OCI-LY1 (cell line): ENCODE data around the gene KLHL15.

Experiments used
- H2AFZ ChIP-seq: fragments of 200-600 bp; sonication (generic), shearing (Covaris generic); 2 replicates; pipeline ENCODE4 v1.6.0; 2014; ENCODE audit warnings: antibody characterized with exemption, mild to moderate bottlenecking, low read length
- H3F3A ChIP-seq: fragments of 200-600 bp; sonication (generic), shearing (Covaris generic); 2 replicates; pipeline ENCODE4 v1.6.0; 2014; ENCODE audit warnings: mild to moderate bottlenecking, antibody characterized with exemption, low read length, moderate library complexity; ENCODE audit not compliant: insufficient read depth
- H3K27ac ChIP-seq: fragments of 200-600 bp; sonication (generic); 2 replicates; pipeline ENCODE4 v1.5.1; 2014; ENCODE audit warnings: low read length, mixed run types, mild to moderate bottlenecking, low read depth; ENCODE audit not compliant: poor library complexity, severe bottlenecking
- H3K27me3 ChIP-seq: fragments of 200-600 bp; sonication (generic); 2 replicates; pipeline ENCODE4 v1.6.0; 2014; ENCODE audit warnings: antibody characterized with exemption, mild to moderate bottlenecking, low read length, moderate library complexity; ENCODE audit not compliant: insufficient read depth
- H3K36me3 ChIP-seq: fragments of 200-600 bp; sonication (generic); 2 replicates; pipeline ENCODE4 v1.6.1; 2014; ENCODE audit warnings: mild to moderate bottlenecking, antibody characterized with exemption, low read length, moderate library complexity, mixed read lengths; ENCODE audit not compliant: insufficient read depth
- H3K4me1 ChIP-seq: fragments of 200-600 bp; sonication (generic); 2 replicates; pipeline ENCODE4 v1.5.1; 2014; ENCODE audit warnings: mild to moderate bottlenecking, low read length, moderate library complexity; ENCODE audit not compliant: insufficient read depth, severe bottlenecking
- H3K4me2 ChIP-seq: fragments of 200-600 bp; sonication (generic), shearing (Covaris generic); 2 replicates; pipeline ENCODE4 v1.6.1; 2014; ENCODE audit warnings: low read length
- H3K4me3 ChIP-seq: fragments of 200-600 bp; sonication (generic); 2 replicates; pipeline ENCODE4 v1.5.1; 2014; ENCODE audit warnings: low read length, low read depth, mild to moderate bottlenecking, mixed read lengths; ENCODE audit not compliant: poor library complexity, severe bottlenecking
- H3K79me2 ChIP-seq: fragments of 200-600 bp; shearing (Covaris generic); 2 replicates; pipeline ENCODE4 v1.6.1; 2016; ENCODE audit warnings: mixed run types, low read length, mixed read lengths; ENCODE audit not compliant: insufficient read depth
- H3K9ac ChIP-seq: fragments of 200-600 bp; sonication (generic), shearing (Covaris generic); 2 replicates; pipeline ENCODE4 v1.6.1; 2014; ENCODE audit warnings: mild to moderate bottlenecking, low read length, mixed read lengths
- H3K9me2 ChIP-seq: fragments of 200-600 bp; sonication (generic), shearing (Covaris generic); 2 replicates; pipeline ENCODE4 v1.6.1; 2014; ENCODE audit warnings: low read depth, mild to moderate bottlenecking, low read length, mixed read lengths
- H3K9me3 ChIP-seq: fragments of 200-600 bp; shearing (Covaris generic); 2 replicates; pipeline ENCODE4 v1.6.1; 2014; ENCODE audit warnings: low read length, mixed read lengths
- H4K20me1 ChIP-seq: fragments of 200-600 bp; sonication (generic), shearing (Covaris generic); 2 replicates; pipeline ENCODE4 v1.6.0; 2016; ENCODE audit warnings: mild to moderate bottlenecking, low read length; ENCODE audit not compliant: insufficient read depth
- EZH2 ChIP-seq: fragments of 200-600 bp; sonication (generic), shearing (Covaris generic); IDR thresholded peaks from 2 replicates; pipeline ENCODE4 v1.8.0; 2017; ENCODE audit warnings: borderline replicate concordance, mixed run types, mild to moderate bottlenecking, antibody characterized with exemption, low read length, moderate library complexity, mixed read lengths
- TF ChIP-seq, protein P1 (sequence below): fragments of 200-600 bp; sonication (generic), shearing (Covaris generic); IDR thresholded peaks from 2 replicates; pipeline ENCODE4 v1.5.1; 2017; ENCODE audit warnings: mild to moderate bottlenecking, antibody characterized with exemption, low read length, moderate library complexity, mixed read lengths

KLHL15 gene

DNA sequence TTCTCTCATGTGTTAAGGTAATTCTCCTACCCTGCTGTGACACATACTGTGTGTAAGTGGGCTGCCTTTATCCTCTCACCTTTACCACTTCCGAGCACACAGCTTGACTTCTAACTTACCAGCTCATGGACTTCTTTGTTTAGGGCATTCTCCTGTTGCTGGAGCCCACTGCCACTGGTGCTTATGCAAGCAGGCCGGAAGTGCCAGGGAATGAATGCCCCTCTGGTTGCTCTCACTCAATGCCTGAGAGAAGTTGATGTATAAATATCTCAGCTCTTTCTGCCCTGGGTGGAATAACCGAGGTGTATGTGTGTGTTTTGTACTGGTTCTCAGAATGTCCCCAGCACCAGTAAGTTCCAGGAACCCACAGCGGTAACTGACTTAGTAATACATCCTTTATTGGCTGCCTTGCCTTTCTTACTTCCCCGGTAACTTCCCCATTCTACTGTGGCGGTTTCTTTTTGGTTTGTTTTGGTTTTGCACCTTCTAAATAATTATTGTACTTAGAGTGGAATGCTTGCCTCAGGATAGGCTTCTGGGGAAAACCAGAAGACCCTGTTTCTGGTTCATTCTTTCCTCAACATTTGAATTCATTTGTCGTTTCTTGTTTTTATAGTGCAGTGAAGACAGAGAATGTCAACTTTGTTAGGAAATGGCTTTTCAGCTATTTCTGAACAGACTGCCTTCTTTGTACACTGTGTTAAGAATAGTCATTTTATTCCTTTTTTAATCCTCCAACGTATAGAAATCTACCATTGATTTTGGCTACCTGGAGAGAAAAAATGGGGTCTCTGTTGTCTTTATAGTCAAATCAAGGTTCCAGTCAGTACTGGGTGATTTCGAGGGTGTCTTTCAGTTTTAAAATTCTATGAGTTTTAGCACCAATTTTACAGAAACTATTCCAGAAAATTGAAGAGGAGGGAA, 73.7 kb downstream of the KLHL15 start:
- H3K9me3 ChIP-seq: no peaks in the 10 kb centered on the region
- peak overlapping the region; percentile 76 for H3K4me2 ChIP-seq
- H3K27me3 ChIP-seq: no peaks in the 10 kb centered on the region
- H3K27ac ChIP-seq: no peak overlapping the region
- H3K4me1 ChIP-seq: peaks cover 16% of the 10 kb centered on the region
- peak overlapping the region; percentile 96 for H2AFZ ChIP-seq
- no peaks in the 10 kb centered on the region for H3K36me3 ChIP-seq
- peak overlapping the region; percentile 45 for H3K9ac ChIP-seq
- TF ChIP-seq, protein P1, sequence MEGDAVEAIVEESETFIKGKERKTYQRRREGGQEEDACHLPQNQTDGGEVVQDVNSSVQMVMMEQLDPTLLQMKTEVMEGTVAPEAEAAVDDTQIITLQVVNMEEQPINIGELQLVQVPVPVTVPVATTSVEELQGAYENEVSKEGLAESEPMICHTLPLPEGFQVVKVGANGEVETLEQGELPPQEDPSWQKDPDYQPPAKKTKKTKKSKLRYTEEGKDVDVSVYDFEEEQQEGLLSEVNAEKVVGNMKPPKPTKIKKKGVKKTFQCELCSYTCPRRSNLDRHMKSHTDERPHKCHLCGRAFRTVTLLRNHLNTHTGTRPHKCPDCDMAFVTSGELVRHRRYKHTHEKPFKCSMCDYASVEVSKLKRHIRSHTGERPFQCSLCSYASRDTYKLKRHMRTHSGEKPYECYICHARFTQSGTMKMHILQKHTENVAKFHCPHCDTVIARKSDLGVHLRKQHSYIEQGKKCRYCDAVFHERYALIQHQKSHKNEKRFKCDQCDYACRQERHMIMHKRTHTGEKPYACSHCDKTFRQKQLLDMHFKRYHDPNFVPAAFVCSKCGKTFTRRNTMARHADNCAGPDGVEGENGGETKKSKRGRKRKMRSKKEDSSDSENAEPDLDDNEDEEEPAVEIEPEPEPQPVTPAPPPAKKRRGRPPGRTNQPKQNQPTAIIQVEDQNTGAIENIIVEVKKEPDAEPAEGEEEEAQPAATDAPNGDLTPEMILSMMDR: no peak
- no peak for TF ChIP-seq EZH2
- H3F3A ChIP-seq: no peaks in the 10 kb centered on the region
- peak overlapping the region; percentile 50 for H3K4me3 ChIP-seq
- no peaks in the 10 kb centered on the region for H4K20me1 ChIP-seq
- no peaks in the 10 kb centered on the region for H3K9me2 ChIP-seq
- H3K79me2 ChIP-seq: no peaks in the 10 kb centered on the region

DNA sequence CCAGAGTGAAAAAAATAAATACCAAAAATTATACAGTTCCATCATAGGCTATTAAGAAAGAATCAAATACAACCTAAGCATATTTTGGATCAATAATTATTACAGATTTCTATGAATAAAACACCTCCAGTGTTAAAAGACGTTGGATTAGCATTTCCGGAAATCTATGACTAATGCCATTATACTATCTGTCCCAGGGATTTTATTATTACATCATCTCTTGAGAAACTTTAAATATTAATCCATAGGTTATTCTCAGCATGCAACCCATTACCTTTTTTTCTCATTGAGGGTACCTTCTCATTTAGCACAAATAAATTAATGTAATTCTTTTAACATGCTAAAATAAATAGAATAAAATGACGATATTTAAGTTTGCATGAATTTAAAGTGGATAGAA, 74.6 kb downstream of the KLHL15 start:
- H3K4me3 ChIP-seq: no peak overlapping the region
- no peaks in the 10 kb centered on the region for H3F3A ChIP-seq
- no peak overlapping the region for H3K4me2 ChIP-seq
- no peaks in the 10 kb centered on the region for H3K9me3 ChIP-seq
- no peak overlapping the region for H2AFZ ChIP-seq
- TF ChIP-seq, protein P1: no peak
- TF ChIP-seq EZH2: no peak
- H3K9me2 ChIP-seq: no peaks in the 10 kb centered on the region
- no peaks in the 10 kb centered on the region for H3K79me2 ChIP-seq
- no peak overlapping the region for H3K27ac ChIP-seq
- peaks cover 16% of the 10 kb centered on the region for H3K4me1 ChIP-seq
- no peaks in the 10 kb centered on the region for H4K20me1 ChIP-seq
- no peaks in the 10 kb centered on the region for H3K36me3 ChIP-seq
- no peak overlapping the region for H3K9ac ChIP-seq
- H3K27me3 ChIP-seq: no peaks in the 10 kb centered on the region

DNA sequence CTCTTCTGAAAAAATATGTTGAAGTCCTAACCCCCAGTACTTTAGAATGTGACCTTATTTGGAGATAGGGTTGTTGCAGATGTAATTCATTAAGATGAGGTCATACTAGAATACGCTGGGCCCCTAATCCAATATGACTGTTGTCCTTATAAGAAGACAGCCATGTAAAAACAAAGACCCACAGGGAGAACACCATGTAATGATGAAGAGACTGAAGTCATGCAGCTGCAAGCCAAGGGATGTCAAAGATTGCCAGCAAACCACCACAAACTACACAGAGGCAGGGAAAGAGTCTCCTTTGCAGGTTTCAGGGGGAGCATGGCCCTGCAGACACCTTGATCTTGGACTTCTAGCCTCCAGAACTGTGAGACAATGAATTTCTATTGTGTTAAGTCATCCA, 81.8 kb downstream of the KLHL15 start:
- Histone ChIP-seq H3K9me3 (no peaks in the 10 kb centered on the region), H4K20me1 (no peaks in the 10 kb centered on the region), H3K4me3 (no peak overlapping the region), H2AFZ (no peak overlapping the region), H3K27me3 (no peaks in the 10 kb centered on the region), H3K4me1 (no peaks in the 10 kb centered on the region), H3F3A (no peaks in the 10 kb centered on the region), H3K9me2 (no peaks in the 10 kb centered on the region), H3K4me2 (no peak overlapping the region), H3K9ac (no peak overlapping the region), H3K79me2 (no peaks in the 10 kb centered on the region), H3K27ac (no peak overlapping the region), H3K36me3 (no peaks in the 10 kb centered on the region)
- TF ChIP-seq EZH2: no peak
- TF ChIP-seq, protein P1: no peak
